ENCODE measurements around the gene RTP5.

DNA sequence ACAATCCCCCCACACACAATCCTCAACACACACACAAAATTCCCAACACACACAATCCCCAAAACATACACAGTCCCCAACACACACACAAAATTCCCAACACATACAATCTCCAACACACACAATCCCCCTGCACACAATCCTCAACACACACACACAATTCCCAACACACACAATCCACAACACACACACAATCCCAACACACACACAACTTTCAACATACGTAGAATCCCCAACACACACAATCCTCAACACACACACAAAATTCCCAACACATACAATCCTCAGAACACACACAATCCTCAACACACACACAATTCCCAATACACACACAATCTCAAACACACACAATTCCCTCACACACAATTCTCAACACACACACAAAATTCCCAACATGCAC, 8.3 kb upstream of the RTP5 start:
- TF ChIP-seq POLR2A (IDR thresholded peaks at IDR 0.05): no peak
- TF ChIP-seq, protein P1, sequence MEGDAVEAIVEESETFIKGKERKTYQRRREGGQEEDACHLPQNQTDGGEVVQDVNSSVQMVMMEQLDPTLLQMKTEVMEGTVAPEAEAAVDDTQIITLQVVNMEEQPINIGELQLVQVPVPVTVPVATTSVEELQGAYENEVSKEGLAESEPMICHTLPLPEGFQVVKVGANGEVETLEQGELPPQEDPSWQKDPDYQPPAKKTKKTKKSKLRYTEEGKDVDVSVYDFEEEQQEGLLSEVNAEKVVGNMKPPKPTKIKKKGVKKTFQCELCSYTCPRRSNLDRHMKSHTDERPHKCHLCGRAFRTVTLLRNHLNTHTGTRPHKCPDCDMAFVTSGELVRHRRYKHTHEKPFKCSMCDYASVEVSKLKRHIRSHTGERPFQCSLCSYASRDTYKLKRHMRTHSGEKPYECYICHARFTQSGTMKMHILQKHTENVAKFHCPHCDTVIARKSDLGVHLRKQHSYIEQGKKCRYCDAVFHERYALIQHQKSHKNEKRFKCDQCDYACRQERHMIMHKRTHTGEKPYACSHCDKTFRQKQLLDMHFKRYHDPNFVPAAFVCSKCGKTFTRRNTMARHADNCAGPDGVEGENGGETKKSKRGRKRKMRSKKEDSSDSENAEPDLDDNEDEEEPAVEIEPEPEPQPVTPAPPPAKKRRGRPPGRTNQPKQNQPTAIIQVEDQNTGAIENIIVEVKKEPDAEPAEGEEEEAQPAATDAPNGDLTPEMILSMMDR (IDR thresholded peaks at IDR 0.05 in 8 of 11, conservative IDR thresholded peaks at IDR 0.05 in 3 of 11): no peak
